Activated T-cell treated with anti-CD3 and anti-CD28 coated beads for 48 hours (primary cell): ENCODE results near the gene LCN10.
"Not testable (repeated sequence)": the region's sequence is repeated elsewhere in the genome, so short reads cannot be mapped to it uniquely, and the experiment has no call there.

ENCODE experiments used
- DNase-seq: peaks from one replicate; pipeline ENCODE4 v3.0.0-alpha.2; 2020; ENCODE audit warnings: low read depth

LCN10 gene

GRCh38 chr9:136742591-136743391 lies at the start of gene LCN10:
Gene LCN10, minus strand, starts transcription at chr9:136742940. Its CDS starts 37 bp downstream, at chr9:136742903.
- no peak for DNase-seq

- peak; percentile 51 for DNase-seq
Observed at GRCh38 chr9:136791516-136792276, 49.0 kb upstream of the LCN10 start.

- peak; percentile 100 for DNase-seq
Observed at GRCh38 chr9:136790640-136791515, 48.1 kb upstream of the LCN10 start, which contains the start of gene TMEM141. Gene TMEM141, plus strand, starts transcription at chr9:136791344. Its CDS starts 27 bp downstream, at chr9:136791371.

GRCh38 chr9:136789523-136789937 lies 46.8 kb upstream of the LCN10 start:
- no peak for DNase-seq

GRCh38 chr9:136788644-136789522 lies 46.1 kb upstream of the LCN10 start:
- DNase-seq, result not testable (repeated sequence)

GRCh38 chr9:136787690-136788400 lies 45.1 kb upstream of the LCN10 start:
- DNase-seq, result peak; percentile 65

- not testable (repeated sequence) for DNase-seq
Observed at GRCh38 chr9:136786983-136787382, 44.2 kb upstream of the LCN10 start.

- no peak for DNase-seq
Observed at GRCh38 chr9:136786451-136786850, 43.7 kb upstream of the LCN10 start.

- DNase-seq, result not testable (repeated sequence)
Observed at GRCh38 chr9:136785565-136786355, 43.0 kb upstream of the LCN10 start.

GRCh38 chr9:136784997-136785361 lies 42.2 kb upstream of the LCN10 start:
- DNase-seq, result no peak

GRCh38 chr9:136784249-136784996 lies 41.7 kb upstream of the LCN10 start:
- no peak for DNase-seq

GRCh38 chr9:136782452-136782851 lies 39.7 kb upstream of the LCN10 start:
- DNase-seq, result no peak

GRCh38 chr9:136779808-136780207 lies 37.1 kb upstream of the LCN10 start:
- no peak for DNase-seq

- DNase-seq, result no peak
Observed at GRCh38 chr9:136777359-136777758, 34.6 kb upstream of the LCN10 start.

- no peak for DNase-seq
Observed at GRCh38 chr9:136776947-136777346, 34.2 kb upstream of the LCN10 start.

GRCh38 chr9:136775191-136775590 lies 32.5 kb upstream of the LCN10 start:
- no peak for DNase-seq

- DNase-seq, result no peak
Observed at GRCh38 chr9:136774416-136775045, 31.8 kb upstream of the LCN10 start.

GRCh38 chr9:136773386-136774044 lies 30.8 kb upstream of the LCN10 start:
- no peak for DNase-seq
